HepG2 (cell line): ENCODE measurements around the gene ARL5C. TPM values are rescaled to one million over a fixed set of nuclear protein-coding genes. Genes with fewer than 3 reads are reported as not detected.

ENCODE experiments used
- ASH2L ChIP-seq: fragments of 300-600, 200-600 bp; sonication (generic); IDR thresholded peaks from 2 replicates; pipeline ENCODE4 v1.7.0; 2017; ENCODE audit warnings: low read depth, mild to moderate bottlenecking, moderate library complexity, mixed read lengths, low read length; ENCODE audit not compliant: insufficient read length
- EP300 ChIP-seq, 3 experiments: sonication (generic) in 1 of 3; formaldehyde crosslinking in 1 of 3; IDR thresholded peaks; 2 replicates each; pipeline versions ENCODE4 v1.5.1 to v1.6.1; 2011 to 2020; ENCODE audit warnings: low read depth in 2 of 3, low read length in 2 of 3, borderline replicate concordance in 1 of 3, improper control_type of control experiment in 1 of 3, mild to moderate bottlenecking in 1 of 3, missing genetic modification reagents in 1 of 3, moderate library complexity in 1 of 3
- GABPB1 ChIP-seq: IDR thresholded peaks from 2 replicates; pipeline ENCODE4 v1.6.1; 2016; ENCODE audit warnings: mild to moderate bottlenecking, missing genetic modification reagents, moderate library complexity, missing compliant biosample characterization
- NR3C1 ChIP-seq: sonication (generic); formaldehyde crosslinking; IDR thresholded peaks from 2 replicates; pipeline ENCODE4 v1.4.0; 2020; ENCODE audit warnings: missing genetic modification reagents
- POLR2A ChIP-seq, 2 experiments: IDR thresholded peaks; 2 replicates each; pipeline ENCODE4 v1.6.1; 2011; ENCODE audit warnings: low read depth in 2 of 2, low read length in 2 of 2, mild to moderate bottlenecking in 1 of 2, moderate library complexity in 1 of 2; ENCODE audit not compliant: insufficient read depth in 1 of 2
- RBM22 ChIP-seq: fragments of 200-400 bp; formaldehyde crosslinking; optimal IDR thresholded peaks from 2 replicates; pipeline ENCODE3; 2017; ENCODE audit warnings: mild to moderate bottlenecking, low read length, moderate library complexity
- RORA ChIP-seq: sonication (generic); formaldehyde crosslinking; IDR thresholded peaks from 2 replicates; pipeline ENCODE4 v1.5.0; 2020; ENCODE audit warnings: mild to moderate bottlenecking, missing genetic modification reagents, moderate library complexity
- SALL2 ChIP-seq: sonication (generic); formaldehyde crosslinking; IDR thresholded peaks from 2 replicates; pipeline ENCODE4 v1.8.1; 2023; ENCODE audit warnings: mild to moderate bottlenecking, missing genetic modification reagents, inconsistent platforms
- SIN3B ChIP-seq: fragments of 150-350 bp; IDR thresholded peaks from 2 replicates; pipeline ENCODE4 v1.6.1; 2014; ENCODE audit warnings: low read length
- SIX4 ChIP-seq: sonication (generic); formaldehyde crosslinking; IDR thresholded peaks from 2 replicates; pipeline ENCODE4 v1.4.0; 2020; ENCODE audit warnings: missing genetic modification reagents
- TCF7L2 ChIP-seq: IDR thresholded peaks from 2 replicates; pipeline ENCODE4 v1.6.1; 2011; ENCODE audit warnings: mild to moderate bottlenecking, low read depth, low read length, moderate library complexity
- ZBTB20 ChIP-seq: sonication (generic); formaldehyde crosslinking; IDR thresholded peaks from 2 replicates; pipeline ENCODE4 v1.8.1; 2023; ENCODE audit warnings: missing genetic modification reagents, low read depth, mild to moderate bottlenecking, borderline replicate concordance
- ZBTB34 ChIP-seq: sonication (generic); formaldehyde crosslinking; IDR thresholded peaks from 2 replicates; pipeline ENCODE4 v1.8.0; 2022; ENCODE audit warnings: mild to moderate bottlenecking, missing genetic modification reagents
- ZFAT ChIP-seq: sonication (generic); formaldehyde crosslinking; conservative IDR thresholded peaks from 2 replicates; pipeline ENCODE4 v1.8.1; 2023; ENCODE audit warnings: missing genetic modification reagents, inconsistent platforms
- ZNF3 ChIP-seq: IDR thresholded peaks from 2 replicates; pipeline ENCODE4 v1.7.0; 2017; ENCODE audit warnings: inconsistent platforms
- ZNF790 ChIP-seq: sonication (generic); formaldehyde crosslinking; IDR thresholded peaks from 2 replicates; pipeline ENCODE4 v1.8.0; 2022; ENCODE audit warnings: missing genetic modification reagents, mild to moderate bottlenecking, borderline replicate concordance
- ZSCAN22 ChIP-seq: sonication (generic); formaldehyde crosslinking; IDR thresholded peaks from 2 replicates; pipeline ENCODE4 v1.4.0; 2020; ENCODE audit warnings: mild to moderate bottlenecking, missing genetic modification reagents
- ZSCAN31 ChIP-seq: sonication (generic); formaldehyde crosslinking; IDR thresholded peaks from 2 replicates; pipeline ENCODE4 v1.5.0; 2020; ENCODE audit warnings: low read depth, mild to moderate bottlenecking, missing genetic modification reagents
- polyA plus RNA-seq, 8 experiments: library from polyadenylated mRNA; depleted of rRNA in 3 of 8; stranded (reverse) in 7 of 8; unstranded in 1 of 8; fragments of >200 nt; fragmentation: Illumina TruSeq in 4 of 8; extraction: Trizol in 4 of 8; gene quantifications; 2 replicates each; pipeline versions ENCODE4 v1.2.1 to v1.2.3, GENCODE V29; 2011 to 2016; ENCODE audit warnings: low read depth in 4 of 8, missing spikeins in 1 of 8, mixed read lengths in 1 of 8; ENCODE audit not compliant: insufficient read depth in 1 of 8
- total RNA-seq, 5 experiments: library from RNA; depleted of rRNA; stranded (reverse); fragments of >200 nt; fragmentation: Illumina TruSeq; extraction: Trizol; gene quantifications; 2 replicates each; pipeline ENCODE4 v1.2.3, GENCODE V29; 2016; ENCODE audit warnings: low read depth in 1 of 5
- TF ChIP-seq, protein P1 (sequence below), 2 experiments: IDR thresholded peaks; 2 replicates each; pipeline ENCODE4 v1.6.1; 2011 to 2012; ENCODE audit warnings: low read length in 2 of 2, borderline replicate concordance in 1 of 2, low read depth in 1 of 2, mild to moderate bottlenecking in 1 of 2, moderate library complexity in 1 of 2
- TF ChIP-seq, protein P2 (sequence below): sonication (generic); formaldehyde crosslinking; IDR thresholded peaks from 2 replicates; pipeline ENCODE4 v1.8.0; 2022; ENCODE audit warnings: missing genetic modification reagents, low read depth, mild to moderate bottlenecking, borderline replicate concordance
- TF ChIP-seq, protein P3 (sequence below): sonication (generic); formaldehyde crosslinking; IDR thresholded peaks from 2 replicates; pipeline ENCODE4 v1.5.0; 2020; ENCODE audit warnings: mild to moderate bottlenecking, missing genetic modification reagents

ARL5C gene
- total and polyA plus RNA-seq, 2 of the 13 experiments (the other 11 are each of a cell fraction or from before 2014, with no cell fraction given): not detected

DNA sequence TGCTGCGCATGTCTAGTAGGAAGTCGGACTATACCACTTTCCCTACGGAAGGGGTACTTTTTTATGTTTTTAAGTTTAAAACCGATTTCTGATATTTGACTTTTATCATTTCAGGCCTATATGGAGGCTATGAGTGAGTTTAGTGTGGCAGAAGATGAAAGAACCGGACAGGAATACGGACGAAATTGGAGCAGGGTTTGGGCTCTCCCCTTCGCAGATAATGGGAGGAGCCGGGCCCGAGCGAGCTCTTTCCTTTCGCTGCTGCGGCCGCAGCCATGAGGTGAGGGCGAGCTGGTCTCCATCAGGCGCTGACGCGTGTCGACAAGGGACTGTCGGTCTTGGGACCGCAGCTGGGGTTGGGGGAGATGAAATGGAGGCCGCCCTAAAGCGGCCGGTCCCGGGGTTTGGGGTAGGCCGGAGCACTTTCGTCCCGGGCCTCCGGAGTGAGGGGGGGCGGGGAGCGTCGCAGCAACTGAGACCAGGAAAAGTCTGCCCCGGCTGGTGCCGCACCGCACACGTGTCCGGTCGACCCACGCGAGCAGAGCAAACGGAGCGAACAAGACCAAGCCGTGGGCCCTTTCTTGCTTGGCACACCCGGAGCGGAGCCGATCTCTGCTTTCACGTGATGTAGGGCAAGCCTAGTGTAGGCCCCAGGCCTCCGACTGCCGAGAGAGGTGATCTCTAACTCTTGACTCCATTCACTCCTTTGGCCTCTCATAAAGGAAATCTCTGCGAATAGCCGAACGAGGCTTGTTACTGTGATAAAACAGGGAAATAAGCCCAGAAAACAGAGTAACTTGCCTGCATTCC is 34.3 kb upstream of the ARL5C start, which contains the start of gene RPL19 (continued):
- TF ChIP-seq, protein P1, sequence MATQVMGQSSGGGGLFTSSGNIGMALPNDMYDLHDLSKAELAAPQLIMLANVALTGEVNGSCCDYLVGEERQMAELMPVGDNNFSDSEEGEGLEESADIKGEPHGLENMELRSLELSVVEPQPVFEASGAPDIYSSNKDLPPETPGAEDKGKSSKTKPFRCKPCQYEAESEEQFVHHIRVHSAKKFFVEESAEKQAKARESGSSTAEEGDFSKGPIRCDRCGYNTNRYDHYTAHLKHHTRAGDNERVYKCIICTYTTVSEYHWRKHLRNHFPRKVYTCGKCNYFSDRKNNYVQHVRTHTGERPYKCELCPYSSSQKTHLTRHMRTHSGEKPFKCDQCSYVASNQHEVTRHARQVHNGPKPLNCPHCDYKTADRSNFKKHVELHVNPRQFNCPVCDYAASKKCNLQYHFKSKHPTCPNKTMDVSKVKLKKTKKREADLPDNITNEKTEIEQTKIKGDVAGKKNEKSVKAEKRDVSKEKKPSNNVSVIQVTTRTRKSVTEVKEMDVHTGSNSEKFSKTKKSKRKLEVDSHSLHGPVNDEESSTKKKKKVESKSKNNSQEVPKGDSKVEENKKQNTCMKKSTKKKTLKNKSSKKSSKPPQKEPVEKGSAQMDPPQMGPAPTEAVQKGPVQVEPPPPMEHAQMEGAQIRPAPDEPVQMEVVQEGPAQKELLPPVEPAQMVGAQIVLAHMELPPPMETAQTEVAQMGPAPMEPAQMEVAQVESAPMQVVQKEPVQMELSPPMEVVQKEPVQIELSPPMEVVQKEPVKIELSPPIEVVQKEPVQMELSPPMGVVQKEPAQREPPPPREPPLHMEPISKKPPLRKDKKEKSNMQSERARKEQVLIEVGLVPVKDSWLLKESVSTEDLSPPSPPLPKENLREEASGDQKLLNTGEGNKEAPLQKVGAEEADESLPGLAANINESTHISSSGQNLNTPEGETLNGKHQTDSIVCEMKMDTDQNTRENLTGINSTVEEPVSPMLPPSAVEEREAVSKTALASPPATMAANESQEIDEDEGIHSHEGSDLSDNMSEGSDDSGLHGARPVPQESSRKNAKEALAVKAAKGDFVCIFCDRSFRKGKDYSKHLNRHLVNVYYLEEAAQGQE (IDR thresholded peaks at IDR 0.05; ENCODE audit: borderline replicate concordance in 1 of 2, low read depth in 1 of 2, low read length in 2 of 2): peak in 1 of 2 experiments; percentile 72; a peak in 1 of 4 replicates
- TF ChIP-seq EP300 (IDR thresholded peaks at IDR 0.05; ENCODE audit: low read depth in 2 of 2, low read length in 2 of 2): no peak
- TF ChIP-seq EP300 (CRISPR knock-in tag; IDR thresholded peaks at IDR 0.05; ENCODE audit: borderline replicate concordance): peak; percentile 11; the same call in 1 of the 2 replicates
- no peak for TF ChIP-seq TCF7L2
- TF ChIP-seq, protein P2, sequence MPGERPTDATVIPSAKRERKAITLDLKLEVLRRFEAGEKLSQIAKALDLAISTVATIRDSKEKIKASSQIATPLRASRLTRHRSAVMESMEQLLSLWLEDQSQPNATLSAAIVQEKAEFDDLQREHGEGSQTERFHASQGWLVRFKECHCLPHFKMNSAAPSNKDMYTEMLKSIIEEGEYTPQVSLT: 0 out of 2 replicates have a peak, but pooled peaks have one; percentile 74
- TF ChIP-seq ZBTB20 (CRISPR knock-in tag): no peak; the same call in 1 of the 2 replicates
- TF ChIP-seq SIX4: no peak; the same call in 1 of the 2 replicates
- no peak; the same call in 1 of the 2 replicates for TF ChIP-seq ZFAT (CRISPR knock-in tag)
- peak; percentile 79 for TF ChIP-seq ZSCAN31
- no peak; the same call in 1 of the 2 replicates for TF ChIP-seq ZSCAN22
- TF ChIP-seq SALL2 (CRISPR knock-in tag): peak; percentile 88
- TF ChIP-seq, protein P3, sequence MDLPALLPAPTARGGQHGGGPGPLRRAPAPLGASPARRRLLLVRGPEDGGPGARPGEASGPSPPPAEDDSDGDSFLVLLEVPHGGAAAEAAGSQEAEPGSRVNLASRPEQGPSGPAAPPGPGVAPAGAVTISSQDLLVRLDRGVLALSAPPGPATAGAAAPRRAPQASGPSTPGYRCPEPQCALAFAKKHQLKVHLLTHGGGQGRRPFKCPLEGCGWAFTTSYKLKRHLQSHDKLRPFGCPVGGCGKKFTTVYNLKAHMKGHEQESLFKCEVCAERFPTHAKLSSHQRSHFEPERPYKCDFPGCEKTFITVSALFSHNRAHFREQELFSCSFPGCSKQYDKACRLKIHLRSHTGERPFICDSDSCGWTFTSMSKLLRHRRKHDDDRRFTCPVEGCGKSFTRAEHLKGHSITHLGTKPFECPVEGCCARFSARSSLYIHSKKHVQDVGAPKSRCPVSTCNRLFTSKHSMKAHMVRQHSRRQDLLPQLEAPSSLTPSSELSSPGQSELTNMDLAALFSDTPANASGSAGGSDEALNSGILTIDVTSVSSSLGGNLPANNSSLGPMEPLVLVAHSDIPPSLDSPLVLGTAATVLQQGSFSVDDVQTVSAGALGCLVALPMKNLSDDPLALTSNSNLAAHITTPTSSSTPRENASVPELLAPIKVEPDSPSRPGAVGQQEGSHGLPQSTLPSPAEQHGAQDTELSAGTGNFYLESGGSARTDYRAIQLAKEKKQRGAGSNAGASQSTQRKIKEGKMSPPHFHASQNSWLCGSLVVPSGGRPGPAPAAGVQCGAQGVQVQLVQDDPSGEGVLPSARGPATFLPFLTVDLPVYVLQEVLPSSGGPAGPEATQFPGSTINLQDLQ (CRISPR knock-in tag): no peak
- TF ChIP-seq NR3C1 (CRISPR knock-in tag): peak; percentile 46
- peak; percentile 97 for TF ChIP-seq POLR2A (IDR thresholded peaks at IDR 0.05; ENCODE audit: insufficient read depth in 1 of 2, low read depth in 2 of 2, low read length in 2 of 2)
- TF ChIP-seq RORA (CRISPR knock-in tag): peak; percentile 60; the same call in 1 of the 2 replicates
- no peak for TF ChIP-seq RBM22
- no peak for TF ChIP-seq ZBTB34 (CRISPR knock-in tag)
- peak; percentile 93 for TF ChIP-seq ZNF790
- TF ChIP-seq GABPB1 (CRISPR knock-in tag): peak; percentile 79
- no peak for TF ChIP-seq ZNF3
- no peak; the same call in 1 of the 2 replicates for TF ChIP-seq SIN3B
- peak; percentile 98 for TF ChIP-seq ASH2L
